ENCODE results near the gene KIF21B.

The KIF21B gene

GRCh38 chr1:201002510-201002909 is 21.0 kb downstream of the KIF21B start:
- DNase-seq (ENCODE audit: low spot score): no peak
- ChIA-PET POLR2A (ENCODE audit: low non-redundant PET) (no interaction called here), CTCF (no interaction called here)
- TF ChIP-seq CTCF (conservative IDR thresholded peaks at IDR 0.05; ENCODE audit: low read depth): no peak
- no peak overlapping the region for H3K27ac ChIP-seq

- DNase-seq (ENCODE audit: low spot score): no peak
- TF ChIP-seq CTCF (conservative IDR thresholded peaks at IDR 0.05; ENCODE audit: low read depth): no peak
- H3K27ac ChIP-seq: no peak overlapping the region
- POLR2A ChIA-PET (ENCODE audit: low non-redundant PET): no interaction called here
- CTCF ChIA-PET: interaction anchor here (0.6 kb wide), 2 partner anchors 22 to 107 kb away, joined by 3 read pairs; partner anchors contain the start of gene KIF21B
Observed at GRCh38 chr1:201001962-201002361, 21.6 kb downstream of the KIF21B start.

- no peak for DNase-seq (ENCODE audit: low spot score)
- TF ChIP-seq CTCF (conservative IDR thresholded peaks at IDR 0.05; ENCODE audit: low read depth): no peak
- no peak overlapping the region for H3K27ac ChIP-seq
- ChIA-PET POLR2A (ENCODE audit: low non-redundant PET) (no interaction called here), CTCF (interaction anchor here (0.6 to 1.2 kb wide), 4 partner anchors 10 to 149 kb away, joined by 3 read pairs; no protein-coding TSS in a partner anchor)
Observed at GRCh38 chr1:201000391-201000790, 23.1 kb downstream of the KIF21B start.

- DNase-seq (ENCODE audit: low spot score): no peak
- H3K27ac ChIP-seq: no peak overlapping the region
- TF ChIP-seq CTCF (conservative IDR thresholded peaks at IDR 0.05; ENCODE audit: low read depth): no peak
- ChIA-PET CTCF (interaction anchor here (1.2 kb wide), 1 partner anchor 28 kb away, joined by 3 read pairs; no protein-coding TSS in a partner anchor), POLR2A (ENCODE audit: low non-redundant PET) (no interaction called here)
Observed at GRCh38 chr1:200999667-201000066, 23.8 kb downstream of the KIF21B start.

- POLR2A ChIA-PET (ENCODE audit: low non-redundant PET): interaction anchor here (0.6 kb wide), 1 partner anchor 37 kb away, joined by 3 read pairs; no protein-coding TSS in a partner anchor
- DNase-seq (ENCODE audit: low spot score): no peak
- H3K27ac ChIP-seq: no peak overlapping the region
- CTCF ChIA-PET: interaction anchor here (0.6 to 1.0 kb wide), 2 partner anchors 18 to 1061 kb away, joined by 3 to 4 read pairs; no protein-coding TSS in a partner anchor
- TF ChIP-seq CTCF (conservative IDR thresholded peaks at IDR 0.05; ENCODE audit: low read depth): no peak
Observed at GRCh38 chr1:200998323-200998722, 25.2 kb downstream of the KIF21B start.

GRCh38 chr1:200992382-200993048 is 31.0 kb downstream of the KIF21B start:
- TF ChIP-seq CTCF (conservative IDR thresholded peaks at IDR 0.05; ENCODE audit: low read depth): no peak
- no peak overlapping the region for H3K27ac ChIP-seq
- ChIA-PET CTCF (interaction anchor here (0.6 kb wide), 1 partner anchor 97 kb away, joined by 3 read pairs; no protein-coding TSS in a partner anchor), POLR2A (ENCODE audit: low non-redundant PET) (no interaction called here)
- DNase-seq (ENCODE audit: low spot score): no peak

All from RWPE1 (cell line).